Upper lobe of left lung (tissue), 6 donors: ENCODE data around the gene TAGLN. TPM values are rescaled to one million over a fixed set of nuclear protein-coding genes. Genes with fewer than 3 reads are reported as not detected.

Experiments
- ATAC-seq, 2 donors: fragments of 200-7000 bp; cut with Tn5 transposase; one replicate each; pipeline ENCODE4 v1.9.1; 2022; ENCODE audit warnings: mild to moderate bottlenecking in 2 of 2, moderate library complexity in 2 of 2; ENCODE audit not compliant: low FRiP score in 2 of 2
- DNase-seq, 2 donors: peaks; one replicate each; pipeline ENCODE4 v3.0.0-alpha.2; 2019 to 2020
- H3K27ac ChIP-seq, 4 donors: fragments of 200-600 bp; sonication (generic); one replicate each; pipeline ENCODE4 v1.5.1; 2016 to 2019
- H3K27me3 ChIP-seq, 4 donors: fragments of 200-600 bp; sonication (generic); one replicate each; pipeline ENCODE4 v1.5.1; 2017 to 2019
- H3K36me3 ChIP-seq, 4 donors: fragments of 200-600 bp; sonication (generic); one replicate each; pipeline ENCODE4 v1.5.1; 2016 to 2019
- H3K4me1 ChIP-seq, 4 donors: fragments of 200-600 bp; sonication (generic); one replicate each; pipeline ENCODE4 v1.5.1; 2018 to 2019
- H3K4me3 ChIP-seq, 4 donors: fragments of 200-600 bp; sonication (generic); one replicate each; pipeline ENCODE4 v1.5.1; 2017 to 2019; ENCODE audit warnings: mild to moderate bottlenecking in 2 of 4, moderate library complexity in 1 of 4
- H3K9me3 ChIP-seq, 4 donors: fragments of 200-600 bp; sonication (generic); one replicate each; pipeline ENCODE4 v1.5.1; 2018 to 2019
- CTCF ChIP-seq, 6 experiments: fragments of 450-650 bp in 4 of 6; fragments of 200-600 bp in 2 of 6; sonication (generic) in 2 of 6; IDR thresholded peaks; one replicate each; pipeline ENCODE4 v1.5.1; 2016 to 2019; ENCODE audit warnings: antibody characterized with exemption in 6 of 6
- EP300 ChIP-seq, 4 donors: sonication (generic); formaldehyde crosslinking; IDR thresholded peaks; one replicate each; pipeline ENCODE4 v1.5.1; 2017; ENCODE audit warnings: antibody characterized with exemption in 4 of 4, control low read depth in 2 of 4
- POLR2A ChIP-seq, 4 donors: fragments of 450-650 bp; IDR thresholded peaks; one replicate each; pipeline ENCODE4 v1.5.1; 2016 to 2017; ENCODE audit warnings: antibody characterized with exemption in 4 of 4, mild to moderate bottlenecking in 2 of 4
- POLR2AphosphoS5 ChIP-seq, 2 donors: sonication (generic); formaldehyde crosslinking; IDR thresholded peaks; one replicate each; pipeline ENCODE4 v1.5.1; 2017; ENCODE audit warnings: antibody characterized with exemption in 2 of 2
- WGBS, 2 donors: methylation state at CpG; one replicate each; pipeline ENCODE4 v1.1.5; 2017 to 2018; 5-methylcytosine and 5-hydroxymethylcytosine counted together
- total RNA-seq, 6 donors: library from RNA; depleted of rRNA in 4 of 6; stranded (reverse); fragments of >200 nt in 4 of 6; gene quantifications; one replicate each; pipeline versions ENCODE4 v1.1.0 to v1.2.1, GENCODE V29; 2016 to 2021
- donor health status: DM: no; HTN: no; CAD: no; lungs with moderate emphysema.
- donor health status: DM: no; HTN: yes; CAD: no; lungs with severe emphysema.

Gene TAGLN
- total RNA-seq, 6 donors from 2014 or later, result 105 to 608 (median 334) TPM

DNA sequence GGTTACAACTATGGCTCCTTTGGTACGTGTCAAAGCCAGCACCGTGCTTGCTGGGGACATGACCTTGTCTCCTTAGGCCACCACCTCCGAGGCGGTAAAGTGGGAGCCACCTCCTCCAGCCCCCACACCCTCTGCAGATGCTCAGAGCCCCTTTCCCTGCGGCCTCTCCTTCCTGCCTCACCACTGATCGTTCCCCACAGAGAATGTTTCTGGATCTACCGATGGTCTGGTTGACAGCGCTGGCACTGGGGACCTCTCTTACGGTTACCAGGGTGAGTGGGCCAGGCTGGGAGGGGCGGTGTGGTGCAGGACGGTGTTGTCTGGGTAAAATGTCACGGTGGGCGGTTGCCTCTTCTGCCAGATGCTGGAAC is 11.8 kb upstream of the TAGLN start:
- TF ChIP-seq EP300 (IDR thresholded peaks at IDR 0.05), result no peak
- no peak for TF ChIP-seq CTCF (IDR thresholded peaks at IDR 0.05)
- no peak for TF ChIP-seq POLR2A (IDR thresholded peaks at IDR 0.05)
- no peak for TF ChIP-seq POLR2AphosphoS5 (IDR thresholded peaks at IDR 0.05)
- 90 to 93% methylated on average over 13 of the region's 13 CpGs for WGBS, 2 donors
- ATAC-seq, result no peak
- peak overlapping the region in 2 of 4 donors; percentile 62 to 77 for H3K27ac ChIP-seq
- no peak overlapping the region for H3K4me3 ChIP-seq
- H3K9me3 ChIP-seq, result no peaks in the 10 kb centered on the region
- H3K27me3 ChIP-seq, result no peaks in the 10 kb centered on the region
- peaks cover 0 to 23% (median 7%) of the 10 kb centered on the region in 4 donors for H3K4me1 ChIP-seq
- DNase-seq, result peak in 1 of 2 donors; percentile 18
- peaks cover 0 to 80% (median 58%) of the 10 kb centered on the region in 4 donors for H3K36me3 ChIP-seq

GRCh38 chr11:117187799-117188481 is 11.2 kb upstream of the TAGLN start:
- 93 to 97% methylated on average over 16 of the region's 16 CpGs for WGBS, 2 donors
- no peak for TF ChIP-seq EP300 (IDR thresholded peaks at IDR 0.05)
- TF ChIP-seq POLR2AphosphoS5 (IDR thresholded peaks at IDR 0.05), result no peak
- no peak for TF ChIP-seq CTCF (IDR thresholded peaks at IDR 0.05)
- no peak for TF ChIP-seq POLR2A (IDR thresholded peaks at IDR 0.05)
- DNase-seq (peak; percentile 18 to 73), ATAC-seq (no peak)
- peaks cover 0 to 23% (median 7%) of the 10 kb centered on the region in 4 donors for H3K4me1 ChIP-seq
- H3K27ac ChIP-seq, result peak overlapping the region in 3 of 4 donors; percentile 35 to 77 (median 62)
- no peak overlapping the region for H3K4me3 ChIP-seq
- no peaks in the 10 kb centered on the region for H3K9me3 ChIP-seq
- H3K27me3 ChIP-seq, result no peaks in the 10 kb centered on the region
- peaks cover 0 to 80% (median 59%) of the 10 kb centered on the region in 4 donors for H3K36me3 ChIP-seq

GRCh38 chr11:117188620-117189081 is 10.5 kb upstream of the TAGLN start:
- Histone ChIP-seq H3K27ac (peak overlapping the region in 3 of 4 donors; percentile 35 to 77 (median 62)), H3K4me1 (peaks cover 0 to 23% (median 7%) of the 10 kb centered on the region in 4 donors), H3K4me3 (no peak overlapping the region), H3K27me3 (no peaks in the 10 kb centered on the region), H3K36me3 (peaks cover 0 to 82% (median 63%) of the 10 kb centered on the region in 4 donors), H3K9me3 (no peaks in the 10 kb centered on the region)
- ATAC-seq (peak in 1 of 2 donors; percentile 61), DNase-seq (peak in 1 of 2 donors; percentile 66)
- 82 to 88% methylated on average over 16 to 20 of the region's 20 CpGs for WGBS, 2 donors
- TF ChIP-seq POLR2A (IDR thresholded peaks at IDR 0.05), result peak in 1 of 4 donors; percentile 57
- TF ChIP-seq POLR2AphosphoS5 (IDR thresholded peaks at IDR 0.05), result peak in 1 of 2 donors; percentile 29
- no peak for TF ChIP-seq CTCF (IDR thresholded peaks at IDR 0.05)

- ATAC-seq, result peak in 1 of 2 donors; percentile 72
- H3K9me3 ChIP-seq, result no peaks in the 10 kb centered on the region
- WGBS, 2 donors, result 77 to 83% methylated on average over 13 to 20 of the region's 22 CpGs
- TF ChIP-seq EP300 (IDR thresholded peaks at IDR 0.05) (peak in 1 of 4 donors; percentile 22), POLR2AphosphoS5 (IDR thresholded peaks at IDR 0.05) (no peak), POLR2A (IDR thresholded peaks at IDR 0.05) (peak in 1 of 4 donors; percentile 10)
- peaks cover 0 to 83% (median 64%) of the 10 kb centered on the region in 4 donors for H3K36me3 ChIP-seq
- DNase-seq, result peak; percentile 66 to 82
- peak overlapping the region in 3 of 4 donors; percentile 20 to 77 (median 62) for H3K27ac ChIP-seq
- peaks cover 0 to 22% (median 5%) of the 10 kb centered on the region in 4 donors for H3K4me1 ChIP-seq
- no peaks in the 10 kb centered on the region for H3K27me3 ChIP-seq
- H3K4me3 ChIP-seq, result no peak overlapping the region
Observed at GRCh38 chr11:117189191-117189940, 9.8 kb upstream of the TAGLN start.
